NCI-H446 treated with DMSO at 0.1 percent for 48 hours (cell line): ENCODE measurements around the gene EIF5.

Source experiments
- DNase-seq: peaks from one replicate; lab custom pipeline; 2025; lab: John Stamatoyannopoulos, UW

Gene EIF5

GRCh38 chr14:103372017-103372416 lies 38.0 kb downstream of the EIF5 start:
- no peak for DNase-seq

- no peak for DNase-seq
Measured at GRCh38 chr14:103372552-103373304, 38.7 kb downstream of the EIF5 start.

- no peak for DNase-seq
Measured at GRCh38 chr14:103374121-103374520, 40.1 kb downstream of the EIF5 start.

GRCh38 chr14:103377522-103378037 lies 43.5 kb downstream of the EIF5 start:
- no peak for DNase-seq

GRCh38 chr14:103378038-103378854 lies 44.2 kb downstream of the EIF5 start:
- DNase-seq: no peak

GRCh38 chr14:103380719-103381377 lies 46.8 kb downstream of the EIF5 start:
- DNase-seq: no peak

- no peak for DNase-seq
Measured at GRCh38 chr14:103382376-103382775, 48.3 kb downstream of the EIF5 start.

- DNase-seq: no peak
Measured at GRCh38 chr14:103384450-103385151, 50.6 kb downstream of the EIF5 start.

- DNase-seq: peak; percentile 94
Measured at GRCh38 chr14:103385152-103385928, 51.3 kb downstream of the EIF5 start, which contains the start of gene MARK3. Gene MARK3, plus strand, starts transcription at chr14:103385415. Its CDS starts 615 bp downstream, at chr14:103386030.

GRCh38 chr14:103385929-103386712 lies 52.1 kb downstream of the EIF5 start:
- no peak for DNase-seq

- DNase-seq: no peak
Measured at GRCh38 chr14:103386713-103387329, 52.8 kb downstream of the EIF5 start.

- no peak for DNase-seq
Measured at GRCh38 chr14:103388664-103389063, 54.6 kb downstream of the EIF5 start.

GRCh38 chr14:103390605-103391004 lies 56.6 kb downstream of the EIF5 start:
- DNase-seq: no peak

- DNase-seq: peak; percentile 20
Measured at GRCh38 chr14:103391048-103391447, 57.0 kb downstream of the EIF5 start.

GRCh38 chr14:103392106-103392505 lies 58.1 kb downstream of the EIF5 start:
- DNase-seq: no peak

- DNase-seq: no peak
Measured at GRCh38 chr14:103392572-103392971, 58.5 kb downstream of the EIF5 start.

- no peak for DNase-seq
Measured at GRCh38 chr14:103393070-103393469, 59.0 kb downstream of the EIF5 start.

GRCh38 chr14:103393676-103394626 lies 59.9 kb downstream of the EIF5 start:
- DNase-seq: no peak
